ENCODE measurements around the gene TMEM190. TPM values are rescaled to one million over a fixed set of nuclear protein-coding genes. Genes with fewer than 3 reads are reported as not detected.

TMEM190 gene
- total RNA-seq, 1 experiment from 2014 or later, result not detected

GRCh38 chr19:55350620-55351315, 25.9 kb upstream of the TMEM190 start:
- DNase-seq (ENCODE audit: low read depth), result no peak

GRCh38 chr19:55352040-55352439, 24.6 kb upstream of the TMEM190 start:
- no peak for DNase-seq (ENCODE audit: low read depth)

GRCh38 chr19:55352549-55353145, 24.0 kb upstream of the TMEM190 start:
- DNase-seq (ENCODE audit: low read depth), result no peak

- no peak for DNase-seq (ENCODE audit: low read depth)
Measured at GRCh38 chr19:55353356-55353802, 23.2 kb upstream of the TMEM190 start.

- DNase-seq (ENCODE audit: low read depth), result no peak
Measured at GRCh38 chr19:55353803-55354697, 22.6 kb upstream of the TMEM190 start.

GRCh38 chr19:55354698-55355212, 21.9 kb upstream of the TMEM190 start, which contains the start of gene COX6B2:
Gene COX6B2, minus strand, starts transcription at chr19:55354719. Its CDS starts 198 bp downstream, at chr19:55354521.
- DNase-seq (ENCODE audit: low read depth), result no peak

GRCh38 chr19:55355213-55355821, 21.3 kb upstream of the TMEM190 start:
- DNase-seq (ENCODE audit: low read depth), result no peak

- DNase-seq (ENCODE audit: low read depth), result no peak
Measured at GRCh38 chr19:55358493-55358892, 18.1 kb upstream of the TMEM190 start.

- no peak for DNase-seq (ENCODE audit: low read depth)
Measured at GRCh38 chr19:55358943-55359908, 17.4 kb upstream of the TMEM190 start.

- no peak for DNase-seq (ENCODE audit: low read depth)
Measured at GRCh38 chr19:55360902-55361301, 15.7 kb upstream of the TMEM190 start.

GRCh38 chr19:55362174-55362989, 14.2 kb upstream of the TMEM190 start:
- DNase-seq (ENCODE audit: low read depth), result no peak

- DNase-seq (ENCODE audit: low read depth), result no peak
Measured at GRCh38 chr19:55362990-55363716, 13.5 kb upstream of the TMEM190 start, which contains the start of gene GARIN5B. Gene GARIN5B, minus strand, starts transcription at chr19:55363260. Its CDS starts 194 bp downstream, at chr19:55363066.

- no peak for DNase-seq (ENCODE audit: low read depth)
Measured at GRCh38 chr19:55365245-55365644, 11.4 kb upstream of the TMEM190 start.

GRCh38 chr19:55365964-55366363, 10.7 kb upstream of the TMEM190 start:
- no peak for DNase-seq (ENCODE audit: low read depth)

- DNase-seq (ENCODE audit: low read depth), result no peak
Measured at GRCh38 chr19:55366790-55367189, 9.8 kb upstream of the TMEM190 start.

GRCh38 chr19:55368106-55368505, 8.5 kb upstream of the TMEM190 start:
- no peak for DNase-seq (ENCODE audit: low read depth)

GRCh38 chr19:55368701-55369563, 7.7 kb upstream of the TMEM190 start:
- no peak for DNase-seq (ENCODE audit: low read depth)
